Measurements from ENCODE around the gene ZMYND8. TPM values are rescaled to one million over a fixed set of nuclear protein-coding genes. Genes with fewer than 3 reads are reported as not detected.

Gene ZMYND8
- total and polyA plus RNA-seq, 10 of the 15 experiments (the other 5 are each of a cell fraction or from before 2014, with no cell fraction given), result 12.9 to 54.8 (median 23.1) TPM

DNA sequence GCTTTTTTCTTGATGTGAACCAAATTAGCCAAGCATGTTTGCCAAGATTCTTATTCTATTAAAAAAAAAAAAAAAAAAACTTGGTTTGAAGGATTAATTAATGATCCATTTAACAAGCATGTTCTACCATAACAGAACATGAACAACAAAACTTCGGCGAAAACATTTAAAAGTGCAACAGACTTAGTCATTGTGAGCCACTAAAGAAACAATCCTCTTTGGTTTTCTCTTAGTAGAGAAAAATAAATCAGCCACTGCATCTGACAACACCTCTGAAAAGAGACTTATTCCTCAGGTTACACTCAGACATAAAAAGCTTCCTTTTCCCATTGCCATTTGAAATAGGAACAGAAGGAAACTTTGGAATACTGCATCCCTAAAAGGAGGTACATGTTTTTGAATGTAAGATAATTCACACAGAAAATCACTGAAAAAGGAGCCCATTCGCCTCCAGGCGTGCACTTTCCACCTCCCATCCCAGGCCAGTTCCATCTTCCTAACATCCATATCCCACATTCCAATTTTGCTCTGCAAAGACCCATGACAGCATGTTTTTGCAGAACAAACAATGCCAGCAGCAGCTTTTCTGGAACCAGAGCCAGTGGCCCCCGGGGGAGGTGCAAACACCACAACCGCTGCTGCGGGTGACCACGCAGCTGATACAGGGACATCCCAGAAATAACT, 79.5 kb downstream of the ZMYND8 start:
- no peak for ATAC-seq

DNA sequence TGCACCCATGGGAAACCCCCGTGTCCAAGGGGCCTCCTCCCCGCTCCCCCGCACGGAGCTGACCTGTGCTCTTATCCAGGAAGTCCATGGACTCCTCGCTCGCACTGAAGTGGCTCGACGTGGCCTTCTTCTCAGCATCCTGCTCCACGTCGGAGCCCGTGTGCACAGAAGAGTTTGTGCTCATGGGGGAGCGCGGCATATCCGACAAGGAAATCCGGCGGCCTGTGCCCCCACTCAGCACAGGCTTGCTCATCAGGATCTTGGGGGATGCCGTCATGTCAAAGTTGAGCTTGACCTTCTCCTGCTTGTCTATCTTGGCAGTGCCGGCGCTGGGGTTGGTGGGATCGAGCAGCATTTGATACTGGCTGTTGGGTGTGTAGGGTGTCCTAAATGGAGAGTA, 80.2 kb downstream of the ZMYND8 start:
- no peak for FAIRE-seq
- WGBS (ENCODE audit: insufficient coverage, insufficient replicate concordance, low lambda C conversion rate, missing lambda C conversion rate), result 96% methylated on average over 20 of the region's 20 CpGs
- Histone ChIP-seq H3K4me3 (no peak overlapping the region), H3K27me3 (replicated peaks in 1 of 2; ENCODE audit: control insufficient read depth in 2 of 2, insufficient read depth in 2 of 2, low read length in 1 of 2) (no peaks in the 10 kb centered on the region), H3K4me1 (ENCODE audit: control insufficient read depth, insufficient read depth, low read length) (peaks cover 28% of the 10 kb centered on the region), H2AFZ (ENCODE audit: control insufficient read depth, low read depth, low read length) (no peak overlapping the region), H3K4me2 (ENCODE audit: control insufficient read depth, insufficient read depth) (no peak overlapping the region), H3K36me3 (ENCODE audit: control insufficient read depth in 2 of 2, insufficient read depth in 2 of 2, low read length in 1 of 2) (peaks cover 23% of the 10 kb centered on the region in 2 experiments), H3K9ac (ENCODE audit: control insufficient read depth, insufficient read depth, low read length) (no peak overlapping the region), H3K27ac (ENCODE audit: control insufficient read depth, insufficient read depth) (no peak overlapping the region), H4K20me1 (ENCODE audit: control insufficient read depth, insufficient read depth) (no peaks in the 10 kb centered on the region), H3K9me3 (replicated peaks; ENCODE audit: control insufficient read depth, insufficient read depth, low read length) (no peaks in the 10 kb centered on the region), H3K79me2 (ENCODE audit: control insufficient read depth, insufficient read depth, low read length) (peaks cover 20% of the 10 kb centered on the region)
- in situ Hi-C loops (cut with MboI) (loop anchor here (5.0 to 10.0 kb wide), 2 partner anchors 109 to 346 kb away; no protein-coding TSS in a partner anchor), intact Hi-C loops (cut with micrococcal nuclease; ENCODE audit: unreplicated experiment) (no loop called here)
- ATAC-seq, result no peak
- ChIA-PET SMC1A (ENCODE audit: uncharacterized antibody, unreplicated experiment) (interaction anchor here (2.9 to 8.0 kb wide), 5 partner anchors 13 to 106 kb away, joined by 13 to 266 read pairs (median 44); partner anchors contain the start of gene ZMYND8), CTCF (interaction anchor here (6.7 to 9.7 kb wide), 3 partner anchors 15 to 106 kb away, joined by 72 to 344 read pairs (median 148); no protein-coding TSS in a partner anchor), POLR2A (interaction anchor here (0.6 kb wide), 1 partner anchor 354 kb away, joined by 4 read pairs; no protein-coding TSS in a partner anchor), RAD21 (ENCODE audit: unreplicated experiment) (interaction anchor here (2.5 to 6.4 kb wide), 2 partner anchors 14 to 108 kb away, joined by 10 to 70 read pairs; no protein-coding TSS in a partner anchor)
- DNase-seq (ENCODE audit: low read depth, low spot score), result no peak
- BruUV-seq (replicated peaks), result no TSS peak
- no peak for TF ChIP-seq PAX5 (IDR thresholded peaks at IDR 0.05; ENCODE audit: borderline replicate concordance, low read depth, low read length)
- no peak for TF ChIP-seq CBX5 (IDR thresholded peaks at IDR 0.05; ENCODE audit: low read depth)
- TF ChIP-seq, protein P1, sequence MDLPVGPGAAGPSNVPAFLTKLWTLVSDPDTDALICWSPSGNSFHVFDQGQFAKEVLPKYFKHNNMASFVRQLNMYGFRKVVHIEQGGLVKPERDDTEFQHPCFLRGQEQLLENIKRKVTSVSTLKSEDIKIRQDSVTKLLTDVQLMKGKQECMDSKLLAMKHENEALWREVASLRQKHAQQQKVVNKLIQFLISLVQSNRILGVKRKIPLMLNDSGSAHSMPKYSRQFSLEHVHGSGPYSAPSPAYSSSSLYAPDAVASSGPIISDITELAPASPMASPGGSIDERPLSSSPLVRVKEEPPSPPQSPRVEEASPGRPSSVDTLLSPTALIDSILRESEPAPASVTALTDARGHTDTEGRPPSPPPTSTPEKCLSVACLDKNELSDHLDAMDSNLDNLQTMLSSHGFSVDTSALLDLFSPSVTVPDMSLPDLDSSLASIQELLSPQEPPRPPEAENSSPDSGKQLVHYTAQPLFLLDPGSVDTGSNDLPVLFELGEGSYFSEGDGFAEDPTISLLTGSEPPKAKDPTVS (IDR thresholded peaks at IDR 0.05; ENCODE audit: low read depth, low read length), result no peak
- no peak for TF ChIP-seq FOS (IDR thresholded peaks at IDR 0.05; ENCODE audit: borderline replicate concordance, extremely low read depth, insufficient read length)
- no peak for TF ChIP-seq EP300 (IDR thresholded peaks at IDR 0.05; ENCODE audit: borderline replicate concordance in 1 of 2, control insufficient read depth in 1 of 2, low read depth in 2 of 2, low read length in 2 of 2)
- no peak for TF ChIP-seq SUZ12 (IDR thresholded peaks at IDR 0.05; ENCODE audit: unreplicated experiment)
- TF ChIP-seq ZBED1 (IDR thresholded peaks at IDR 0.05; ENCODE audit: borderline replicate concordance), result no peak
- TF ChIP-seq YY1 (IDR thresholded peaks at IDR 0.05; ENCODE audit: low read depth, low read length), result no peak
- no peak for TF ChIP-seq TBL1XR1 (IDR thresholded peaks at IDR 0.05; ENCODE audit: low read depth, low read length)
- no peak for TF ChIP-seq KAT2A (conservative IDR thresholded peaks at IDR 0.05; ENCODE audit: control insufficient read depth, low read depth, low read length)
- no peak for TF ChIP-seq TAF1 (IDR thresholded peaks at IDR 0.05; ENCODE audit: borderline replicate concordance, low read depth, low read length)

More for the DNA sequence above, 79.5 kb downstream of the ZMYND8 start:
- H2AFZ ChIP-seq (ENCODE audit: control insufficient read depth, low read depth, low read length), result no peak overlapping the region
- no TSS peak for BruUV-seq (replicated peaks)
- H3K9ac ChIP-seq (ENCODE audit: control insufficient read depth, insufficient read depth, low read length), result no peak overlapping the region
- H3K27ac ChIP-seq (ENCODE audit: control insufficient read depth, insufficient read depth), result no peak overlapping the region
- H4K20me1 ChIP-seq (ENCODE audit: control insufficient read depth, insufficient read depth), result no peaks in the 10 kb centered on the region
- TF ChIP-seq NFXL1 (IDR thresholded peaks at IDR 0.05; ENCODE audit: borderline replicate concordance) (peak; percentile 50; the same call in 1 of the 2 replicates), ETV6 (conservative IDR thresholded peaks at IDR 0.05 in 1 of 2, IDR thresholded peaks at IDR 0.05 in 1 of 2; ENCODE audit: borderline replicate concordance in 1 of 2, low read depth in 1 of 2) (peak in 1 of 2 experiments; percentile 33; a peak in 2 of 4 replicates), ZSCAN29 (IDR thresholded peaks at IDR 0.05) (no peak)
- intact Hi-C loops (cut with micrococcal nuclease; ENCODE audit: unreplicated experiment) (no loop called here), in situ Hi-C loops (cut with MboI) (loop anchor here (5.0 to 10.0 kb wide), 2 partner anchors 108 to 345 kb away; no protein-coding TSS in a partner anchor)
- no peaks in the 10 kb centered on the region for H3K9me3 ChIP-seq (replicated peaks; ENCODE audit: control insufficient read depth, insufficient read depth, low read length)
- DNase-seq (ENCODE audit: low read depth, low spot score), result no peak
- CTCF ChIA-PET, result interaction anchor here (0.7 to 9.7 kb wide), 3 partner anchors 16 to 107 kb away, joined by 3 to 148 read pairs (median 5); no protein-coding TSS in a partner anchor
- peaks cover 19% of the 10 kb centered on the region for H3K79me2 ChIP-seq (ENCODE audit: control insufficient read depth, insufficient read depth, low read length)
- FAIRE-seq, result no peak
- 90% methylated on average over 8 of the region's 8 CpGs for WGBS (ENCODE audit: insufficient coverage, insufficient replicate concordance, low lambda C conversion rate, missing lambda C conversion rate)
- H3K27me3 ChIP-seq (replicated peaks in 1 of 2; ENCODE audit: control insufficient read depth in 2 of 2, insufficient read depth in 2 of 2, low read length in 1 of 2), result no peaks in the 10 kb centered on the region
- SMC1A ChIA-PET (ENCODE audit: uncharacterized antibody, unreplicated experiment), result interaction anchor here (0.9 to 8.0 kb wide), 6 partner anchors 14 to 105 kb away, joined by 3 to 266 read pairs (median 14); partner anchors contain the start of gene ZMYND8
- H3K36me3 ChIP-seq (ENCODE audit: control insufficient read depth in 2 of 2, insufficient read depth in 2 of 2, low read length in 1 of 2), result peaks cover 18 to 21% of the 10 kb centered on the region in 2 experiments
- H3K4me3 ChIP-seq, result no peak overlapping the region
- H3K4me2 ChIP-seq (ENCODE audit: control insufficient read depth, insufficient read depth), result no peak overlapping the region
- RAD21 ChIA-PET (ENCODE audit: unreplicated experiment), result interaction anchor here (2.5 kb wide), 1 partner anchor 107 kb away, joined by 10 read pairs; no protein-coding TSS in a partner anchor
- H3K4me1 ChIP-seq (ENCODE audit: control insufficient read depth, insufficient read depth, low read length), result peaks cover 28% of the 10 kb centered on the region
- POLR2A ChIA-PET, result interaction anchor here (0.6 kb wide), 1 partner anchor 21 kb away, joined by 3 read pairs; no protein-coding TSS in a partner anchor

All from GM12878 (cell line).